HG02678 (cell line): ENCODE results near the gene TP73.
A peak's percentile ranks its signal among the peaks of the same experiment; 100 is the strongest.

Source experiments
- ATAC-seq: cut with Tn5 transposase; IDR thresholded peaks from one replicate; pipeline ENCODE4 v1.9.1; 2021; ENCODE audit warnings: mild to moderate bottlenecking, moderate library complexity; ENCODE audit not compliant: unreplicated experiment

The TP73 gene

GRCh38 chr1:3759164-3759563, 106.8 kb downstream of the TP73 start:
- no peak for ATAC-seq

- no peak for ATAC-seq
These were observed 107.5 kb downstream of the TP73 start for GRCh38 chr1:3759796-3760195.

- no peak for ATAC-seq
These were observed 109.1 kb downstream of the TP73 start for GRCh38 chr1:3761296-3762010.

GRCh38 chr1:3762151-3762872, 110.0 kb downstream of the TP73 start:
- no peak for ATAC-seq

- no peak for ATAC-seq
These were observed 110.5 kb downstream of the TP73 start for GRCh38 chr1:3762873-3763228.

GRCh38 chr1:3763351-3764125, 111.2 kb downstream of the TP73 start:
- ATAC-seq, result no peak

GRCh38 chr1:3767328-3767925, 115.1 kb downstream of the TP73 start:
- ATAC-seq, result no peak

- no peak for ATAC-seq
These were observed 116.6 kb downstream of the TP73 start for GRCh38 chr1:3768811-3769390.

- ATAC-seq, result no peak
These were observed 117.9 kb downstream of the TP73 start for GRCh38 chr1:3770047-3770765.

GRCh38 chr1:3771108-3772026, 119.1 kb downstream of the TP73 start:
- no peak for ATAC-seq

GRCh38 chr1:3772027-3772714, 119.9 kb downstream of the TP73 start:
- ATAC-seq, result peak; percentile 73

- no peak for ATAC-seq
These were observed 120.6 kb downstream of the TP73 start, which contains the start of gene SMIM1 for GRCh38 chr1:3772715-3773571. SMIM1 (plus strand) TSS chr1:3772749; CDS start chr1:3775374, 2,625 bp downstream.

GRCh38 chr1:3773572-3774275, 121.4 kb downstream of the TP73 start:
- ATAC-seq, result no peak

GRCh38 chr1:3774276-3774945, 122.1 kb downstream of the TP73 start:
- ATAC-seq, result no peak

GRCh38 chr1:3774946-3775489, 122.7 kb downstream of the TP73 start:
- ATAC-seq, result no peak
